Measurements from ENCODE around the gene PASK.

DNA sequence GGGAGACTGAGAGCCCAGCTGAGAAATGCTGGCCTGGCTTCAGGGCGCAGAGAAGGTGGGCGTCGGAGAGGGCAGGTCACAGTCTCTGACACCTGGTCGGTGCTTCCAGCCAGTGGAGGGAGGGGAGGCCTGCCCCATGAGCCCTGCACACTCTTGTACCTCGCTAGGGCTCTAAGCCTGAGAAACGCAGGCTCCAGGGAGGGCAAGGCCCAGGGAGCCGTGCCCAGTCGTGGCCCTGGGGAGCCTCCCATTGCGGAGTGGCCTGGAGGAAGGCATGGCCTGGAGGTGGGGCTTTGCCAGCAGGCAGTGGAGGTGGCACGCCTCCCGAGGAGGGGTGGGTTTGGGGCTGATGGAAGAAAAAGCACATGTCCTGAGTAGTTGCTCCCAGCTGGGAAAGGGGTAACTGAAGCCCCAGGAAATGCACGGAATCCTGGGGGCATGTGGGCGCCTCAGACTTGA is 86.2 kb downstream of the PASK start:
- TF ChIP-seq, protein P1, sequence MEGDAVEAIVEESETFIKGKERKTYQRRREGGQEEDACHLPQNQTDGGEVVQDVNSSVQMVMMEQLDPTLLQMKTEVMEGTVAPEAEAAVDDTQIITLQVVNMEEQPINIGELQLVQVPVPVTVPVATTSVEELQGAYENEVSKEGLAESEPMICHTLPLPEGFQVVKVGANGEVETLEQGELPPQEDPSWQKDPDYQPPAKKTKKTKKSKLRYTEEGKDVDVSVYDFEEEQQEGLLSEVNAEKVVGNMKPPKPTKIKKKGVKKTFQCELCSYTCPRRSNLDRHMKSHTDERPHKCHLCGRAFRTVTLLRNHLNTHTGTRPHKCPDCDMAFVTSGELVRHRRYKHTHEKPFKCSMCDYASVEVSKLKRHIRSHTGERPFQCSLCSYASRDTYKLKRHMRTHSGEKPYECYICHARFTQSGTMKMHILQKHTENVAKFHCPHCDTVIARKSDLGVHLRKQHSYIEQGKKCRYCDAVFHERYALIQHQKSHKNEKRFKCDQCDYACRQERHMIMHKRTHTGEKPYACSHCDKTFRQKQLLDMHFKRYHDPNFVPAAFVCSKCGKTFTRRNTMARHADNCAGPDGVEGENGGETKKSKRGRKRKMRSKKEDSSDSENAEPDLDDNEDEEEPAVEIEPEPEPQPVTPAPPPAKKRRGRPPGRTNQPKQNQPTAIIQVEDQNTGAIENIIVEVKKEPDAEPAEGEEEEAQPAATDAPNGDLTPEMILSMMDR (IDR thresholded peaks at IDR 0.05), result no peak
- TF ChIP-seq POLR2A (IDR thresholded peaks at IDR 0.05), result no peak

All from testis (tissue), 2 donors.